OCI-LY1 (cell line): Measurements from ENCODE around the gene TRIM56.
"Not testable (repeated sequence)": the region's sequence is repeated elsewhere in the genome, so short reads cannot be mapped to it uniquely, and the experiment has no call there.

Experiments used
- H2AFZ ChIP-seq: fragments of 200-600 bp; sonication (generic), shearing (Covaris generic); 2 replicates; pipeline ENCODE4 v1.6.0; 2014; ENCODE audit warnings: antibody characterized with exemption, mild to moderate bottlenecking, low read length
- H3F3A ChIP-seq: fragments of 200-600 bp; sonication (generic), shearing (Covaris generic); 2 replicates; pipeline ENCODE4 v1.6.0; 2014; ENCODE audit warnings: mild to moderate bottlenecking, antibody characterized with exemption, low read length, moderate library complexity; ENCODE audit not compliant: insufficient read depth
- H3K27ac ChIP-seq: fragments of 200-600 bp; sonication (generic); 2 replicates; pipeline ENCODE4 v1.5.1; 2014; ENCODE audit warnings: low read length, mixed run types, mild to moderate bottlenecking, low read depth; ENCODE audit not compliant: poor library complexity, severe bottlenecking
- H3K27me3 ChIP-seq: fragments of 200-600 bp; sonication (generic); 2 replicates; pipeline ENCODE4 v1.6.0; 2014; ENCODE audit warnings: antibody characterized with exemption, mild to moderate bottlenecking, low read length, moderate library complexity; ENCODE audit not compliant: insufficient read depth
- H3K36me3 ChIP-seq: fragments of 200-600 bp; sonication (generic); 2 replicates; pipeline ENCODE4 v1.6.1; 2014; ENCODE audit warnings: mild to moderate bottlenecking, antibody characterized with exemption, low read length, moderate library complexity, mixed read lengths; ENCODE audit not compliant: insufficient read depth
- H3K4me1 ChIP-seq: fragments of 200-600 bp; sonication (generic); 2 replicates; pipeline ENCODE4 v1.5.1; 2014; ENCODE audit warnings: mild to moderate bottlenecking, low read length, moderate library complexity; ENCODE audit not compliant: insufficient read depth, severe bottlenecking
- H3K4me2 ChIP-seq: fragments of 200-600 bp; sonication (generic), shearing (Covaris generic); 2 replicates; pipeline ENCODE4 v1.6.1; 2014; ENCODE audit warnings: low read length
- H3K4me3 ChIP-seq: fragments of 200-600 bp; sonication (generic); 2 replicates; pipeline ENCODE4 v1.5.1; 2014; ENCODE audit warnings: low read length, low read depth, mild to moderate bottlenecking, mixed read lengths; ENCODE audit not compliant: poor library complexity, severe bottlenecking
- H3K79me2 ChIP-seq: fragments of 200-600 bp; shearing (Covaris generic); 2 replicates; pipeline ENCODE4 v1.6.1; 2016; ENCODE audit warnings: mixed run types, low read length, mixed read lengths; ENCODE audit not compliant: insufficient read depth
- H3K9ac ChIP-seq: fragments of 200-600 bp; sonication (generic), shearing (Covaris generic); 2 replicates; pipeline ENCODE4 v1.6.1; 2014; ENCODE audit warnings: mild to moderate bottlenecking, low read length, mixed read lengths
- H3K9me2 ChIP-seq: fragments of 200-600 bp; sonication (generic), shearing (Covaris generic); 2 replicates; pipeline ENCODE4 v1.6.1; 2014; ENCODE audit warnings: low read depth, mild to moderate bottlenecking, low read length, mixed read lengths
- H3K9me3 ChIP-seq: fragments of 200-600 bp; shearing (Covaris generic); 2 replicates; pipeline ENCODE4 v1.6.1; 2014; ENCODE audit warnings: low read length, mixed read lengths
- H4K20me1 ChIP-seq: fragments of 200-600 bp; sonication (generic), shearing (Covaris generic); 2 replicates; pipeline ENCODE4 v1.6.0; 2016; ENCODE audit warnings: mild to moderate bottlenecking, low read length; ENCODE audit not compliant: insufficient read depth
- CTCF ChIP-seq: fragments of 200-600 bp; sonication (generic), shearing (Covaris generic); IDR thresholded peaks from 2 replicates; pipeline ENCODE4 v1.5.1; 2017; ENCODE audit warnings: mild to moderate bottlenecking, antibody characterized with exemption, low read length, moderate library complexity, mixed read lengths
- EZH2 ChIP-seq: fragments of 200-600 bp; sonication (generic), shearing (Covaris generic); IDR thresholded peaks from 2 replicates; pipeline ENCODE4 v1.8.0; 2017; ENCODE audit warnings: borderline replicate concordance, mixed run types, mild to moderate bottlenecking, antibody characterized with exemption, low read length, moderate library complexity, mixed read lengths

Gene TRIM56

GRCh38 chr7:101059620-101059942, 25.7 kb upstream of the TRIM56 start:
- Histone ChIP-seq H4K20me1 (no peaks in the 10 kb centered on the region), H3K27ac (no peak overlapping the region), H2AFZ (no peak overlapping the region), H3K9me3 (no peaks in the 10 kb centered on the region), H3K9ac (no peak overlapping the region), H3K9me2 (no peaks in the 10 kb centered on the region), H3K4me2 (no peak overlapping the region), H3K79me2 (no peaks in the 10 kb centered on the region), H3K4me3 (no peak overlapping the region), H3F3A (no peaks in the 10 kb centered on the region), H3K27me3 (peaks cover 6% of the 10 kb centered on the region), H3K4me1 (no peaks in the 10 kb centered on the region), H3K36me3 (no peaks in the 10 kb centered on the region)
- TF ChIP-seq EZH2: no peak

DNA sequence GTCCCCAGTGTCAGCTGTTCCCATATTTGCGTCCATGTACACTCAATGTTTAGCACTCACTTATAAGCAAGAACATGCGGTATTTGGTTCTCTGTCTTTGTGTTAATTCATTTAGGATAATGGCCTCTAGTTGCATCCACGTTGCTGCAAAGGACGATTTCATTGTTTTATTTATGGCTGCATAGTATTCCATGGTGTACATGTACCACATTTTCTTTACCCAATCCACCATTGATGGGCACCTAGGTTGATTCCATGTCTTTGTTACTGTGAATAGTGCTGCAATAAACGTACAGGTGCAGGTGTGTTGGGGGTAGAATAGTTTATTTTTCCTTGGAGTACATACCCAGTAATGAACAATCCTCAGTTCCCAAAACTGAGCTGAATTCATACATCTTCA, 24.3 kb upstream of the TRIM56 start:
- Histone ChIP-seq H3K36me3 (no peaks in the 10 kb centered on the region), H3K4me3 (no peak overlapping the region), H3K27ac (no peak overlapping the region), H3F3A (no peaks in the 10 kb centered on the region), H3K9me3 (no peaks in the 10 kb centered on the region), H3K4me1 (no peaks in the 10 kb centered on the region), H3K9me2 (no peaks in the 10 kb centered on the region), H3K79me2 (no peaks in the 10 kb centered on the region), H4K20me1 (no peaks in the 10 kb centered on the region), H2AFZ (no peak overlapping the region), H3K4me2 (no peak overlapping the region), H3K9ac (no peak overlapping the region), H3K27me3 (peaks cover 6% of the 10 kb centered on the region)
- TF ChIP-seq CTCF: no peak
- no peak for TF ChIP-seq EZH2

GRCh38 chr7:101064176-101064550, 21.1 kb upstream of the TRIM56 start:
- H3K4me2 ChIP-seq, H3K36me3 ChIP-seq, H3K4me1 ChIP-seq, H2AFZ ChIP-seq, H3K4me3 ChIP-seq, H3K27ac ChIP-seq, H3K9me2 ChIP-seq, H3F3A ChIP-seq, H3K9ac ChIP-seq, H3K79me2 ChIP-seq, H3K9me3 ChIP-seq, H4K20me1 ChIP-seq: not testable (repeated sequence)
- peaks cover 10% of the 10 kb centered on the region; the same call in 1 of the 2 replicates for H3K27me3 ChIP-seq

GRCh38 chr7:101065162-101065561, 20.1 kb upstream of the TRIM56 start:
- not testable (repeated sequence) for H2AFZ ChIP-seq, H3K4me2 ChIP-seq, H3K4me1 ChIP-seq, H3K9ac ChIP-seq, H4K20me1 ChIP-seq, H3K9me2 ChIP-seq, H3K9me3 ChIP-seq, H3K4me3 ChIP-seq, H3K36me3 ChIP-seq, H3F3A ChIP-seq, H3K79me2 ChIP-seq, H3K27ac ChIP-seq
- peaks cover 10% of the 10 kb centered on the region; the same call in 1 of the 2 replicates for H3K27me3 ChIP-seq
